Right lobe of liver (tissue), 6 donors: ENCODE measurements around the gene IMPDH1. TPM values are rescaled to one million over a fixed set of nuclear protein-coding genes. Genes with fewer than 3 reads are reported as not detected.

Experiments used
- ATAC-seq, 4 donors: fragments of 200-7000 bp; cut with Tn5 transposase; one replicate each; pipeline ENCODE4 v1.9.1; 2020; ENCODE audit warnings: mild to moderate bottlenecking in 4 of 4, moderate library complexity in 4 of 4
- DNase-seq, 3 donors: peaks; one replicate each; pipeline ENCODE4 v3.0.0-alpha.2; 2020
- H3K27ac ChIP-seq, 3 donors: fragments of 200-600 bp; one replicate each; pipeline ENCODE4 v1.8.0; 2022
- H3K27me3 ChIP-seq, 2 donors: fragments of 200-600 bp; one replicate each; pipeline ENCODE4 v1.8.0; 2022
- H3K36me3 ChIP-seq, 4 donors: fragments of 200-600 bp; sonication (generic) in 1 of 4; one replicate each; pipeline versions ENCODE4 v1.5.1 to v1.8.0; 2017 to 2022; ENCODE audit warnings: control low read depth in 1 of 4
- H3K4me1 ChIP-seq, 4 donors: fragments of 200-600 bp; sonication (generic) in 1 of 4; one replicate each; pipeline versions ENCODE4 v1.5.1 to v1.8.0; 2017 to 2022; ENCODE audit warnings: control low read depth in 1 of 4
- H3K4me3 ChIP-seq, 3 donors: fragments of 200-600 bp; one replicate each; pipeline ENCODE4 v1.8.0; 2022
- H3K9me3 ChIP-seq, 4 donors: fragments of 200-600 bp; sonication (generic) in 1 of 4; one replicate each; pipeline versions ENCODE4 v1.5.1 to v1.8.0; 2017 to 2022; ENCODE audit warnings: control low read depth in 1 of 4
- POLR2A ChIP-seq: fragments of 450-650 bp; IDR thresholded peaks from one replicate; pipeline ENCODE4 v1.6.1; 2017; ENCODE audit warnings: antibody characterized with exemption, mild to moderate bottlenecking
- WGBS: methylation state at CpG from one replicate; pipeline ENCODE4 v1.1.6; 2018; ENCODE audit warnings: low coverage, low lambda C conversion rate; ENCODE audit not compliant: insufficient coverage; ENCODE audit errors: missing lambda C conversion rate; 5-methylcytosine and 5-hydroxymethylcytosine counted together
- intact Hi-C, 2 donors: fragments of 100-400 bp; cut with DNase I; formaldehyde crosslinking; loops; one replicate each; pipeline versions ENCODE4 v1.11.2 to v1.14.1; 2022
- total RNA-seq, 6 experiments: library from RNA; depleted of rRNA in 2 of 6; stranded (reverse); fragments of >200 nt in 2 of 6; fragmentation: NEBNext Ultra II Directional in 3 of 6; extraction: Animal tissue kit (Norgen Biotek cat#: 25700) in 3 of 6; gene quantifications; one replicate each; pipeline versions ENCODE4 v1.1.0 to v1.2.4, GENCODE V29; 2016 to 2023
- TF ChIP-seq, protein P1 (sequence below), 4 donors: fragments of 200-600 bp in 3 of 4; fragments of 450-650 bp in 1 of 4; IDR thresholded peaks; one replicate each; pipeline versions ENCODE4 v1.5.1 to v1.8.0; 2016 to 2022; ENCODE audit warnings: antibody characterized with exemption in 4 of 4, mild to moderate bottlenecking in 2 of 4
- donor health status: DM: no; HTN: yes; CAD: no.
- donor health status: DM: no; HTN: no; CAD: no.
- donor health status: DM: no; HTN: no; CAD: no.
- donor health status: DM: no; HTN: yes; CAD: no.
- donor health status: DM: no; HTN: yes; CAD: no.

Gene IMPDH1
- total RNA-seq, 6 experiments from 2014 or later: 3.0 to 9.8 (median 5.5) TPM

DNA sequence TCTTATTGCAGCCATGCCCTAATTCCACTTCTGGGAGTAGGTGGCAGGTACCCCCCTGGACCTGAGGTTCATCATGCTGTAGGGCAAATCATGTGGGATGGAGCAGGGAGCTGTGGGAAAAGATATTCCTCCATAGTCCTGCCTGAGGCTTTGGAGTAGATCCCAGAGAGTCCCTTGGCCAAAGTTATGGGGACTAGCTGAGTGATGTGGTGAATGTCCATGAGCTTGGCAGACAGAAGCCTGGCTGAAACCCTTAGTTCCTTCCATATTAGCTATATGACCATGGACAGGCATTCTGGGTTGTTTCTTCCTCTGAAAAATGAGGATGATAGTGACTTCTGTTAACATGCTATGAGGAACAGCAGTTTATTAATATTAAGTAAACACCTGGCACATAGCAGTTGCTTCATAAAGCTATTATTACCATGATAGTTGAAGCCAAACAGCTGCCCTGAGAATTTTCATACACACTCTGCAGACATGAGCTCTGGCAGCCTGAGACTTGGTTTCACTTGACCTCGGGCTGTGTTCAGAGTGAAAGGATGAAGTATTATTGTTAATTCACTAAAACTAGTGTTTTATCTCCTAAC, 15.0 kb upstream of the IMPDH1 start:
- H3K9me3 ChIP-seq: no peaks in the 10 kb centered on the region
- intact Hi-C loops: loop anchor here in 1 of 2 donors (5.0 kb wide), 1 partner anchor 38 kb away; no protein-coding TSS in a partner anchor
- 58% methylated on average over 1 of the region's 1 CpG for WGBS

GRCh38 chr7:128422842-128423241, 13.1 kb upstream of the IMPDH1 start:
- Histone ChIP-seq H3K4me1 (peaks cover 0 to 9% (median 2%) of the 10 kb centered on the region in 4 donors), H3K9me3 (no peaks in the 10 kb centered on the region), H3K27ac (no peak overlapping the region), H3K36me3 (no peaks in the 10 kb centered on the region), H3K4me3 (no peak overlapping the region), H3K27me3 (no peaks in the 10 kb centered on the region)
- no peak for DNase-seq
- TF ChIP-seq, protein P1, sequence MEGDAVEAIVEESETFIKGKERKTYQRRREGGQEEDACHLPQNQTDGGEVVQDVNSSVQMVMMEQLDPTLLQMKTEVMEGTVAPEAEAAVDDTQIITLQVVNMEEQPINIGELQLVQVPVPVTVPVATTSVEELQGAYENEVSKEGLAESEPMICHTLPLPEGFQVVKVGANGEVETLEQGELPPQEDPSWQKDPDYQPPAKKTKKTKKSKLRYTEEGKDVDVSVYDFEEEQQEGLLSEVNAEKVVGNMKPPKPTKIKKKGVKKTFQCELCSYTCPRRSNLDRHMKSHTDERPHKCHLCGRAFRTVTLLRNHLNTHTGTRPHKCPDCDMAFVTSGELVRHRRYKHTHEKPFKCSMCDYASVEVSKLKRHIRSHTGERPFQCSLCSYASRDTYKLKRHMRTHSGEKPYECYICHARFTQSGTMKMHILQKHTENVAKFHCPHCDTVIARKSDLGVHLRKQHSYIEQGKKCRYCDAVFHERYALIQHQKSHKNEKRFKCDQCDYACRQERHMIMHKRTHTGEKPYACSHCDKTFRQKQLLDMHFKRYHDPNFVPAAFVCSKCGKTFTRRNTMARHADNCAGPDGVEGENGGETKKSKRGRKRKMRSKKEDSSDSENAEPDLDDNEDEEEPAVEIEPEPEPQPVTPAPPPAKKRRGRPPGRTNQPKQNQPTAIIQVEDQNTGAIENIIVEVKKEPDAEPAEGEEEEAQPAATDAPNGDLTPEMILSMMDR (IDR thresholded peaks at IDR 0.05): no peak
- no peak for TF ChIP-seq POLR2A
- WGBS: 46% methylated on average over 2 of the region's 3 CpGs
- intact Hi-C loops: no loop called here
- ATAC-seq: peak in 1 of 4 donors; percentile 34

More for the DNA sequence above, 15.0 kb upstream of the IMPDH1 start:
- Histone ChIP-seq H3K27ac (no peak overlapping the region), H3K4me1 (peaks cover 0 to 9% (median 2%) of the 10 kb centered on the region in 4 donors), H3K27me3 (no peaks in the 10 kb centered on the region), H3K4me3 (no peak overlapping the region), H3K36me3 (no peaks in the 10 kb centered on the region)
- DNase-seq: no peak
- no peak for ATAC-seq
- TF ChIP-seq, protein P1 (IDR thresholded peaks at IDR 0.05): no peak
- no peak for TF ChIP-seq POLR2A

GRCh38 chr7:128422037-128422436, 12.3 kb upstream of the IMPDH1 start:
- no peak for TF ChIP-seq POLR2A
- TF ChIP-seq, protein P1 (IDR thresholded peaks at IDR 0.05): no peak
- DNase-seq: no peak
- intact Hi-C loops: no loop called here
- H3K4me3 ChIP-seq: no peak overlapping the region
- no peak overlapping the region for H3K27ac ChIP-seq
- ATAC-seq: no peak
- H3K9me3 ChIP-seq: no peaks in the 10 kb centered on the region
- H3K4me1 ChIP-seq: peaks cover 0 to 9% (median 2%) of the 10 kb centered on the region in 4 donors
- WGBS: no CpG with 5 or more reads among the region's 1 CpG
- H3K27me3 ChIP-seq: no peaks in the 10 kb centered on the region
- no peaks in the 10 kb centered on the region for H3K36me3 ChIP-seq

DNA sequence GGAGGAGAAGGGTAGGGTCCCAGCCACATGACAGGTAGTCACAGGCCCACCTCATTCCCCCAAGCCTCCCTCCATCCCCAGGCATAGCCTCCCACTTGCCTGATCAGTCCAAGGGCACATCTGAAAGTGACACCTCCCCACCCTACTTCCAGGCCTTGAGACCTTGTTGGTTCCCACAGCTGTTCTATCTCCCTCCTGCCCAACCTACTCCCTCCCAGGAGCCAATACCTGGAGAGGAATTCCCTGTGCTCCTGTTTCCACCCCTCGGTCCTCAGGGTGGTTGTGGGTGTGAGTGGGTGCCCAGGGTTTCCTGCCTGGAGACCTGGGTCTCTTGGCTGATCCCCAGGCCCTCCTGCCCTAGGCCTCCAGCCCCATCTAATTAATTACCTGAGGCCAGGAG, 11.6 kb upstream of the IMPDH1 start:
- no peak for ATAC-seq
- Histone ChIP-seq H3K4me3 (no peak overlapping the region), H3K4me1 (peaks cover 0 to 9% (median 2%) of the 10 kb centered on the region in 4 donors), H3K36me3 (no peaks in the 10 kb centered on the region), H3K27me3 (no peaks in the 10 kb centered on the region), H3K27ac (no peak overlapping the region), H3K9me3 (no peaks in the 10 kb centered on the region)
- TF ChIP-seq, protein P1 (IDR thresholded peaks at IDR 0.05): no peak
- no peak for TF ChIP-seq POLR2A
- intact Hi-C loops: no loop called here
- no CpG with 5 or more reads among the region's 1 CpG for WGBS
- DNase-seq: no peak
